Activated naive CD4-positive, alpha-beta T cell treated with anti-CD3 and anti-CD28 coated beads, Interleukin-2, amount 50 U/mL, for 72 hours (primary cell): ENCODE measurements around the gene NKIRAS1. TPM values are rescaled to one million over a fixed set of nuclear protein-coding genes. Genes with fewer than 3 reads are reported as not detected.
A peak's percentile ranks its signal among the peaks of the same experiment; 100 is the strongest.
"Not testable (repeated sequence)": the region's sequence is repeated elsewhere in the genome, so short reads cannot be mapped to it uniquely, and the experiment has no call there.

Experiments
- ATAC-seq, 2 donors: fragments of 150-1000 bp; cut with Tn5 transposase; 2 replicates each; pipeline ENCODE4 v1.10.0; 2021; ENCODE audit warnings: mild to moderate bottlenecking in 2 of 2, moderate library complexity in 2 of 2
- DNase-seq, 2 donors: peaks; one replicate each; pipeline ENCODE4 v3.0.0; 2021 to 2022; ENCODE audit warnings: low spot score in 2 of 2
- H3K27ac Mint-ChIP-seq, 2 donors: one replicate each; pipeline ENCODE4 v1.8.0; 2022; ENCODE audit warnings: mild to moderate bottlenecking in 2 of 2, mixed read lengths in 2 of 2
- H3K36me3 Mint-ChIP-seq, 2 donors: one replicate each; pipeline ENCODE4 v1.8.0; 2022; ENCODE audit warnings: mixed read lengths in 2 of 2
- H3K9me3 Mint-ChIP-seq, 2 donors: one replicate each; pipeline ENCODE4 v1.8.0; 2022; ENCODE audit warnings: mixed read lengths in 2 of 2
- total RNA-seq, 2 donors: library from RNA; stranded (reverse); gene quantifications; one replicate each; pipeline ENCODE4 v1.2.3, GENCODE V29; 2022

NKIRAS1 gene
- total RNA-seq, 2 donors from 2014 or later = 2.4 to 7.4 TPM

GRCh38 chr3:23869977-23870662, 46.7 kb downstream of the NKIRAS1 start:
- H3K27ac Mint-ChIP-seq = no peak overlapping the region
- no peaks in the 10 kb centered on the region for H3K9me3 Mint-ChIP-seq
- no peak for ATAC-seq
- no peak for DNase-seq
- H3K36me3 Mint-ChIP-seq = no peaks in the 10 kb centered on the region

DNA sequence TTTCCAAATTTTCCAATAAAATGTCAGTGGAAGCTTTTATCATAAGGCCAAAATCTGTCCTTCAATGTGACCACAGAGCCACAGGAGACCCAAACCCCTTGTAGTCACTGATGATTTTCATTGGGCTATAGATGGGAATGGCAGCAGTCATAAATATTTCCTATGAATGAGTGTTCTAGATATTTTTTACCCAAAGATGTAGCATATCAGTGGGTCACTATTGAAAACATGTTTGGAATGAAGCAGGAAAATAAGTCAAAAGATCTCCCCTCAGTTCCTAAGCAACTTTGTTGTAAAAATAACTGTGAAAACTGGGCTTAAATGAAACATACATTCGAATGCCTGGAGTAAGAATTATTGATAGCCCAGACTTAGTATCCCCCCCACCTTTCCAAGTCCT, 49.0 kb downstream of the NKIRAS1 start:
- Mint-ChIP-seq H3K9me3 (no peaks in the 10 kb centered on the region), H3K36me3 (no peaks in the 10 kb centered on the region), H3K27ac (peak overlapping the region in 1 of 2 donors; percentile 55)
- ATAC-seq (no peak), DNase-seq (no peak)

DNA sequence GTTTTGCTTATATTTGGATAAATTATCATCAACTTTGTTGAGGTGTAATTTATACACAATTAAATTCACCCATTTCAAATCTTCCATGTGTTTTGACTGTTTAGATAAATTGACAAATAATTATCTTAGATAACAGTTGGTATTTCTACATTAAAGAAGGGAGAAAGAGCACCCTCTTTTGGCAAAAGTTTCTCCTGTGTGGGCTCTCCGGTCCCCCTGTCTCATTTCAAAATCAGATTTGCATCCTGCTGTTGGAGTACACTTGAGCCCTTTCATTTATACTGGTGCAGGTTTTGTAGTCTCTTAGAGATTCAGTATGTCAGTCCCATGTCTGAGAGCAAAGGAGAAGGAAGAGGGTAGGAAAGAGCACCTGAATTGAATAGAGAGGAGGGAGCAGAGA, 49.4 kb downstream of the NKIRAS1 start:
- Mint-ChIP-seq H3K27ac (peak overlapping the region in 1 of 2 donors; percentile 55), H3K9me3 (no peaks in the 10 kb centered on the region), H3K36me3 (no peaks in the 10 kb centered on the region)
- DNase-seq (no peak), ATAC-seq (no peak)

DNA sequence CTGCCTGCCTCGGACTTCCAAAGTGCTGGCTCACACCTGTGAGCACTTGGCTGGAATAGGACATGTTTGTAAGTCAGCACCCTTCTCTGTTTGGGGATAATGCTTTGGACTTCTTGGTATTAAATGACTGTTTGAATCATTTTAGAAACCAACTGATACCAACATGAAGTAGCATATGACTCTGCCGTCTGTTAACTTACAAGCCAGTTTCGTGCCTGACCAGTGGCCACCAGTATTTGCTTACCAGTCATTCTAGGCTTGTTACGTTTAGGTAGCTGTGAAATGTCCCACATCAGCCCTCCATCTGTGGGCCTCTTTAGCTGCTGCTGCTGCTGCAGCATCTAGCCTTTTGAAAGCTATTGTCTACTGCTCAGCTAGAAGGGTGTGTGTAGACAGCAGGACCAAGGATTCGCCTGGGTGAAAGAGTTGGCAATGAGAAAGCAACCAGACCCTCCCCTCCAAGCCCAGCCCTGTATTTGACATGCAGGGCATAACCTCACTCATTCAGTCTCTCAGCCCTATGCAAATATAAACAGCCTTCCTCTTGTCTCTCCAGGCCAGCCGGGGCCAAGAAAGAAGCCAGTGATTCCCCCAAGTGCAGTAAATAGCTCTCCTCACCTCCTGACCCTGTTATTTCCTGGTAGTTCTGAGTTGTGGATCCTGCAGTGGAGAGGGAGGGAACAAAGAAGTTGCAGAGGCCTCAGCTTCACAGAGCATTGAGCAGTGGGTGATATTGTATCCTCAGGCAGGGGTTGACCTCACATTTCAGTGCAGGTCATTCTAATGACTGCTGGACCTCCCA, 51.0 kb downstream of the NKIRAS1 start:
- DNase-seq (no peak), ATAC-seq (no peak)
- no peaks in the 10 kb centered on the region for H3K9me3 Mint-ChIP-seq
- H3K27ac Mint-ChIP-seq = peak overlapping the region in 1 of 2 donors; percentile 7
- H3K36me3 Mint-ChIP-seq = peaks cover 0 to 4% of the 10 kb centered on the region in 2 donors

GRCh38 chr3:23864931-23865330, 51.9 kb downstream of the NKIRAS1 start:
- H3K27ac Mint-ChIP-seq = no peak overlapping the region
- H3K9me3 Mint-ChIP-seq = no peaks in the 10 kb centered on the region
- DNase-seq (no peak), ATAC-seq (no peak)
- H3K36me3 Mint-ChIP-seq = peaks cover 0 to 4% of the 10 kb centered on the region in 2 donors

GRCh38 chr3:23863060-23863459, 53.7 kb downstream of the NKIRAS1 start:
- H3K9me3 Mint-ChIP-seq = no peaks in the 10 kb centered on the region
- no peak for ATAC-seq
- peaks cover 0 to 4% of the 10 kb centered on the region in 2 donors for H3K36me3 Mint-ChIP-seq
- no peak for DNase-seq
- H3K27ac Mint-ChIP-seq = no peak overlapping the region

DNA sequence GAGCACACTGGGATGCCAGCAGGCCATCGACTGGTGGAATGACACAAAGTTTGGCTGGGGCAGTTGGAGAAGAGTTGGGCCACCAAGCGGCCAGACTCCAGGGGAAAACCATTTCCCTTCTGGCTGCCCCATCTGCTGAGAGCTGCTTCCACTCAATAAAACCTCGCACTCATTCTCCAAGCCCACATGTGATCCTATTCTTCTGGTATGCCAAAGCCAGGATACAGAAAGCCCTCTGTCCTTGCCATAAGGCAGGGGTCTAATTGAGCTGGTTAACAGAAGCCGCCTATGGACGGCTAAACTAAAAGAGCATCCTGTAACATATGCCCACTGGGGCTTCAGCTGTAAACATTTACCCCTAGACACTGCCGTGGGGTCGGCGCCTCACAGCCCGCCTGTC, 55.1 kb downstream of the NKIRAS1 start:
- ATAC-seq (no peak), DNase-seq (no peak)
- peaks cover 0 to 4% of the 10 kb centered on the region in 2 donors for H3K36me3 Mint-ChIP-seq
- H3K27ac Mint-ChIP-seq = no peak overlapping the region
- no peaks in the 10 kb centered on the region for H3K9me3 Mint-ChIP-seq

- Mint-ChIP-seq H3K27ac (no peak overlapping the region), H3K9me3 (no peaks in the 10 kb centered on the region), H3K36me3 (peaks cover 0 to 4% of the 10 kb centered on the region in 2 donors)
- ATAC-seq (no peak), DNase-seq (no peak)
Measured at GRCh38 chr3:23859839-23860382, 56.9 kb downstream of the NKIRAS1 start.

GRCh38 chr3:23859012-23859743, 57.6 kb downstream of the NKIRAS1 start:
- ATAC-seq (no peak), DNase-seq (no peak)
- Mint-ChIP-seq H3K27ac (peak overlapping the region in 1 of 2 donors; percentile 3), H3K36me3 (peaks cover 0 to 4% of the 10 kb centered on the region in 2 donors), H3K9me3 (no peaks in the 10 kb centered on the region)

- Mint-ChIP-seq H3K9me3 (peaks cover 4% of the 10 kb centered on the region in 2 donors), H3K27ac (no peak overlapping the region), H3K36me3 (peaks cover 2 to 15% of the 10 kb centered on the region in 2 donors)
- ATAC-seq (no peak), DNase-seq (no peak)
Measured at GRCh38 chr3:23856286-23856685, 60.5 kb downstream of the NKIRAS1 start.

- not testable (repeated sequence) for ATAC-seq, H3K27ac Mint-ChIP-seq, H3K9me3 Mint-ChIP-seq, DNase-seq
- H3K36me3 Mint-ChIP-seq = peaks cover 0 to 25% of the 10 kb centered on the region in 2 donors
Measured at GRCh38 chr3:23849462-23849861, 67.3 kb downstream of the NKIRAS1 start.

GRCh38 chr3:23845326-23846216, 71.2 kb downstream of the NKIRAS1 start:
- ATAC-seq = no peak
- H3K36me3 Mint-ChIP-seq = peaks cover 4 to 5% of the 10 kb centered on the region in 2 donors
- H3K9me3 Mint-ChIP-seq = no peaks in the 10 kb centered on the region
- no peak for DNase-seq
- peak overlapping the region in 1 of 2 donors; percentile 32 for H3K27ac Mint-ChIP-seq

GRCh38 chr3:23843869-23844268, 72.9 kb downstream of the NKIRAS1 start:
- ATAC-seq (no peak), DNase-seq (no peak)
- H3K27ac Mint-ChIP-seq = no peak overlapping the region
- H3K9me3 Mint-ChIP-seq = no peaks in the 10 kb centered on the region
- peaks cover 0 to 4% of the 10 kb centered on the region in 2 donors for H3K36me3 Mint-ChIP-seq
